HG02870 (cell line): ENCODE results near the gene CDS1.
"Not testable (repeated sequence)": the region's sequence is repeated elsewhere in the genome, so short reads cannot be mapped to it uniquely, and the experiment has no call there.

Experiments used
- ATAC-seq: cut with Tn5 transposase; IDR thresholded peaks from one replicate; pipeline ENCODE4 v1.9.1; 2021; ENCODE audit warnings: mild to moderate bottlenecking, moderate library complexity; ENCODE audit not compliant: unreplicated experiment

CDS1 gene

GRCh38 chr4:84606645-84607044 is 23.7 kb downstream of the CDS1 start:
- no peak for ATAC-seq

- ATAC-seq, result no peak
Observed at GRCh38 chr4:84611531-84611930, 28.6 kb downstream of the CDS1 start.

GRCh38 chr4:84614891-84615290 is 32.0 kb downstream of the CDS1 start:
- no peak for ATAC-seq

- no peak for ATAC-seq
Observed at GRCh38 chr4:84615355-84615754, 32.4 kb downstream of the CDS1 start.

- no peak for ATAC-seq
Observed at GRCh38 chr4:84622959-84623358, 40.0 kb downstream of the CDS1 start.

- no peak for ATAC-seq
Observed at GRCh38 chr4:84623661-84624060, 40.7 kb downstream of the CDS1 start.

- ATAC-seq, result no peak
Observed at GRCh38 chr4:84626673-84627072, 43.7 kb downstream of the CDS1 start.

GRCh38 chr4:84631573-84631972 is 48.6 kb downstream of the CDS1 start:
- no peak for ATAC-seq

- ATAC-seq, result no peak
Observed at GRCh38 chr4:84632092-84632491, 49.2 kb downstream of the CDS1 start.

- no peak for ATAC-seq
Observed at GRCh38 chr4:84634961-84635360, 52.0 kb downstream of the CDS1 start.

- no peak for ATAC-seq
Observed at GRCh38 chr4:84638092-84638491, 55.2 kb downstream of the CDS1 start.

- no peak for ATAC-seq
Observed at GRCh38 chr4:84639145-84639544, 56.2 kb downstream of the CDS1 start.

GRCh38 chr4:84644087-84644486 is 61.2 kb downstream of the CDS1 start:
- ATAC-seq, result no peak

GRCh38 chr4:84647312-84647884 is 64.5 kb downstream of the CDS1 start:
- ATAC-seq, result no peak

- no peak for ATAC-seq
Observed at GRCh38 chr4:84648178-84648577, 65.3 kb downstream of the CDS1 start.

- ATAC-seq, result no peak
Observed at GRCh38 chr4:84648863-84649647, 66.1 kb downstream of the CDS1 start.

GRCh38 chr4:84651499-84651898 is 68.6 kb downstream of the CDS1 start:
- no peak for ATAC-seq

- ATAC-seq, result no peak
Observed at GRCh38 chr4:84652478-84652877, 69.6 kb downstream of the CDS1 start.

- no peak for ATAC-seq
Observed at GRCh38 chr4:84660606-84661005, 77.7 kb downstream of the CDS1 start.

GRCh38 chr4:84661191-84661939 is 78.4 kb downstream of the CDS1 start:
- no peak for ATAC-seq

- ATAC-seq, result not testable (repeated sequence)
Observed at GRCh38 chr4:84664767-84665166, 81.8 kb downstream of the CDS1 start.

GRCh38 chr4:84666439-84666838 is 83.5 kb downstream of the CDS1 start:
- ATAC-seq, result no peak
